Prostate gland (tissue), 2 donors: ENCODE data around the gene MAP2K1. TPM values are rescaled to one million over a fixed set of nuclear protein-coding genes. Genes with fewer than 3 reads are reported as not detected.
"Not testable (repeated sequence)": the region's sequence is repeated elsewhere in the genome, so short reads cannot be mapped to it uniquely, and the experiment has no call there.

Source experiments
- DNase-seq: peaks from one replicate; pipeline ENCODE4 v3.0.0-alpha.2; 2019; ENCODE audit warnings: low spot score
- H3K27ac ChIP-seq, 2 donors: fragments of 200-600 bp; sonication (generic); 2 replicates each; pipeline ENCODE4 v1.5.1; 2017 to 2019
- H3K27me3 ChIP-seq: fragments of 200-600 bp; sonication (generic); replicated peaks from 2 replicates; pipeline ENCODE4 v1.5.1; 2019; ENCODE audit not compliant: insufficient read depth
- H3K36me3 ChIP-seq, 2 donors: fragments of 200-600 bp; sonication (generic); 1 replicate in 1 of 2; 2 replicates in 1 of 2; pipeline versions ENCODE4 v1.5.1 to v1.8.1; 2017 to 2019
- H3K4me1 ChIP-seq: fragments of 200-600 bp; sonication (generic); replicated peaks from 2 replicates; pipeline ENCODE4 v1.5.1; 2019
- H3K4me3 ChIP-seq, 2 donors: fragments of 200-600 bp; sonication (generic); 2 replicates each; pipeline ENCODE4 v1.5.1; 2017 to 2019
- H3K9me3 ChIP-seq: fragments of 200-600 bp; sonication (generic); 2 replicates; pipeline ENCODE4 v1.5.1; 2017
- CTCF ChIP-seq, 4 experiments: fragments of 200-600 bp in 2 of 4; fragments of 450-650 bp in 2 of 4; sonication (generic) in 2 of 4; IDR thresholded peaks; 1 replicate in 3 of 4; 2 replicates in 1 of 4; pipeline ENCODE4 v1.5.1; 2016 to 2019; ENCODE audit warnings: antibody characterized with exemption in 4 of 4, mild to moderate bottlenecking in 2 of 4, moderate library complexity in 2 of 4
- POLR2A ChIP-seq: fragments of 450-650 bp; IDR thresholded peaks from one replicate; pipeline ENCODE4 v1.6.1; 2016; ENCODE audit warnings: antibody characterized with exemption, mild to moderate bottlenecking
- POLR2AphosphoS5 ChIP-seq: sonication (generic); formaldehyde crosslinking; IDR thresholded peaks from one replicate; pipeline ENCODE4 v1.6.1; 2017; ENCODE audit warnings: antibody characterized with exemption
- WGBS: methylation state at CpG from one replicate; pipeline ENCODE4 v1.1.5; 2018; 5-methylcytosine and 5-hydroxymethylcytosine counted together
- intact Hi-C: fragments of 100-400 bp; cut with DNase I; formaldehyde crosslinking; loops from one replicate; pipeline ENCODE4 v1.14.2; 2022
- total RNA-seq, 2 donors: library from RNA; depleted of rRNA; stranded (reverse); fragments of >200 nt; gene quantifications; one replicate each; pipeline ENCODE4 v1.1.0, GENCODE V29; 2016

Gene MAP2K1
- total RNA-seq, 2 donors from 2014 or later, result 28.0 to 29.0 TPM

DNA sequence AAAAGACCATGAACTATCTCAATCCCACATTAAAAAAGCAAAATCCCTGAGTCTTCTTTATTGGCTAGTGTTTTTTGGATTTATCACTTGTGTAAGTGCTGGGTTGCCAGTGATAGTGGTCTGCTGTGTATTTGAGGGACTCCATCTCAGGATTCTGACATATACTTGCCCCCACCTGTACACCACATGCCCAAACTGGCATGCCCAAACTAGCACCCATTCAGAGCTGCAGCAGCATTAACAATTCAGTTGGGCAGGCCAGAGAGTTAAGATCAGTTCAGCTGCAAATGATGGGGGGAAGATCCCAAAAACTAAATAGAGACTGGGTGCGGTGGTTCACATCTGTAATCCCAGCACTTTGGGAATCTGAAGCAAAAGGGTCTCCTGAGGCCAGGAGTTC lies 23.9 kb upstream of the MAP2K1 start:
- intact Hi-C loops, result no loop called here
- H3K27me3 ChIP-seq, result no peaks in the 10 kb centered on the region
- DNase-seq, result no peak

GRCh38 chr15:66364944-66365528 lies 21.7 kb upstream of the MAP2K1 start:
- H3K36me3 ChIP-seq, result no peaks in the 10 kb centered on the region
- no peak overlapping the region for H3K4me3 ChIP-seq
- no peak for DNase-seq
- no peaks in the 10 kb centered on the region for H3K27me3 ChIP-seq
- TF ChIP-seq CTCF (IDR thresholded peaks at IDR 0.05), result no peak
- no peak for TF ChIP-seq POLR2A
- TF ChIP-seq POLR2AphosphoS5, result no peak
- intact Hi-C loops, result no loop called here
- no peaks in the 10 kb centered on the region for H3K4me1 ChIP-seq
- 92% methylated on average over 3 of the region's 3 CpGs for WGBS
- H3K9me3 ChIP-seq, result no peaks in the 10 kb centered on the region
- no peak overlapping the region for H3K27ac ChIP-seq

More for the DNA sequence above, 23.9 kb upstream of the MAP2K1 start:
- no peak for TF ChIP-seq POLR2AphosphoS5
- TF ChIP-seq CTCF (IDR thresholded peaks at IDR 0.05), result no peak
- TF ChIP-seq POLR2A, result no peak
- no peak overlapping the region for H3K4me3 ChIP-seq
- H3K27ac ChIP-seq, result no peak overlapping the region
- H3K36me3 ChIP-seq, result no peaks in the 10 kb centered on the region
- no peaks in the 10 kb centered on the region for H3K9me3 ChIP-seq
- WGBS, result 62% methylated on average over 1 of the region's 1 CpG
- no peaks in the 10 kb centered on the region for H3K4me1 ChIP-seq

- TF ChIP-seq POLR2AphosphoS5, result no peak
- H3K36me3 ChIP-seq, result no peaks in the 10 kb centered on the region
- 22% methylated on average over 12 of the region's 12 CpGs for WGBS
- peak overlapping the region; percentile 4 to 5 for H3K4me3 ChIP-seq
- H3K9me3 ChIP-seq, result no peaks in the 10 kb centered on the region
- H3K27me3 ChIP-seq, result no peaks in the 10 kb centered on the region
- intact Hi-C loops, result no loop called here
- DNase-seq, result no peak
- H3K27ac ChIP-seq, result no peak overlapping the region
- H3K4me1 ChIP-seq, result no peaks in the 10 kb centered on the region
Measured at GRCh38 chr15:66369773-66370651, 16.7 kb upstream of the MAP2K1 start.

DNA sequence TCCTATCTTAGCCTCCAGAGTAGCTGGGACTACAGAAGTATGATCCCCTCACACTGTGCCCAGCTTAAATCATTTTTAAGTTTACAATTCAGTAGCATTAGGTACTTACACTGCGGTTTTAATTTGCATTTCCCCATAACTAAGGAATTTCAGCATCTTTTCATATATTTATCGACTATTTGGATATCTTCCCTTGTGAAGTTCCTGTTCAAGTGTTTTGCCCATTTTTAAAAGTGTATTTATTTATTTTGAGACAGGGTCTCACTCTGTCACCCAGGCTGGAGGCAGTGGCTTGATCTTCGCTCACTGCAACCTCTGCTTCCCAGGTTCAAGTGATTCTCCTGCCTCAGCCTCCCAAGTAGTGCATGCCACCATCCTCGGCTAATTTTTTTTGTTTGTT lies 12.5 kb upstream of the MAP2K1 start:
- no peak for DNase-seq
- Histone ChIP-seq H3K27ac (no peak overlapping the region), H3K27me3 (no peaks in the 10 kb centered on the region), H3K4me3 (no peak overlapping the region), H3K4me1 (no peaks in the 10 kb centered on the region), H3K36me3 (no peaks in the 10 kb centered on the region), H3K9me3 (no peaks in the 10 kb centered on the region)
- intact Hi-C loops, result no loop called here
- 97% methylated on average over 4 of the region's 4 CpGs for whole genome bisulfite sequencing
- no peak for TF ChIP-seq CTCF (IDR thresholded peaks at IDR 0.05)
- no peak for TF ChIP-seq POLR2AphosphoS5
- no peak for TF ChIP-seq POLR2A

DNA sequence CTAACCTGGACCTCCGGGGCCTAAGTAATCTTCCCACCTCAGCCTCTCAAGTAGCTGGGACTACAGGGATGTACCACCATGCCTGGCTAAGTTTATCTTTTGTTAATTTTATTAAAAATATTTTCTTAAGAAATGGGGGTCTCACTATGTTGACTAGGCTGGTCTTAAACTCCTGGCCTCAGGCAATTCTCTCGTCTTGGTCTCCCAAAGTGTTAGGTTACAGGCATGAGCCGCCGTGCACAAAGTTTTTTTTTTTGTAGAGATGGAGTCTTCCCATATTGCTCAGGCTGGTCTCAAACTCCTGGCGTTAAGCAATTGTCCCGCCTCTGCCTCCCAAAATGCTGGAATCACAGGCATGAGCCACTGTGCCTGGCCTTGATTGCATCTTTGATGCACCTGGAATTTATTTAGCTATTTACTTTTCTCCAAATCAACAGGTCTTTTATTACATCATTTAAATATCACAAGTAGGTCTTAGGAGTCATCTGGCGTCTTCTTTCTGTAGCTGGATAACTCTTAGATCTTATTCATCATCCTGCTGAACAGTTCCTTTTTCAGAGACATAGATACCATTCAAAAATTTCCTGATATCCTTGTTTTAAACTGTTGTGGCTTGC lies 7.8 kb upstream of the MAP2K1 start:
- Histone ChIP-seq H3K27me3 (no peaks in the 10 kb centered on the region), H3K4me3 (no peak overlapping the region), H3K27ac (no peak overlapping the region), H3K9me3 (no peaks in the 10 kb centered on the region), H3K4me1 (no peaks in the 10 kb centered on the region), H3K36me3 (no peaks in the 10 kb centered on the region)
- 83% methylated on average over 7 of the region's 7 CpGs for WGBS
- no peak for TF ChIP-seq POLR2A
- no peak for TF ChIP-seq CTCF (IDR thresholded peaks at IDR 0.05)
- TF ChIP-seq POLR2AphosphoS5, result no peak
- no peak for DNase-seq
- intact Hi-C loops, result no loop called here

- H3K4me1 ChIP-seq, DNase-seq, H3K9me3 ChIP-seq, intact Hi-C loops, H3K27ac ChIP-seq, H3K27me3 ChIP-seq, H3K36me3 ChIP-seq, H3K4me3 ChIP-seq: not testable (repeated sequence)
- 96% methylated on average over 2 of the region's 2 CpGs for WGBS
Measured at GRCh38 chr15:66381376-66381775, 5.3 kb upstream of the MAP2K1 start.
